ENCODE data around the gene FAM193A. TPM values are rescaled to one million over a fixed set of nuclear protein-coding genes. Genes with fewer than 3 reads are reported as not detected.

FAM193A gene
- polyA plus RNA-seq, 1 donor (not counting 4 experiments of a cell fraction or from before 2014, with no cell fraction given): 3.6 TPM

DNA sequence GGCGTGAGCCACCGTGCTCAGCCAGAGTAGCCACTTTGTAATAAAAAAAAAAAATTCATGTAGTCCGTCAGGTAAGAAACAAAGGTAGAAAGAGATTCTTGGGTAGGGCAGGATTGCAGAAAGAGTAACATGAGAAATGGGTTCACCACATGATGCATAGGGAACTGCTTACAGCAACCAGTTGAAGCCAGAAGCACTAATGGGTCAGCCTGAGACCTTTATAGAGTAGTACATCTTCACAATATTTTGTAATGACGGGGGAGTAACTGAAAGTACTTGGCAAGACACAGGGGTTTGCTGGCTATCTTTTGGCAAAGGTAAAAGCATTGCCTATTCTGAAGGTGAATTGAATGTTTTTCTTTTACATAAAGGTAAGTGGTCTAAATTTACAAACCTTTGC, 29.1 kb downstream of the FAM193A start:
- no peak for TF ChIP-seq EZH2 (IDR thresholded peaks at IDR 0.05; ENCODE audit: low read length)
- TF ChIP-seq, protein P1, sequence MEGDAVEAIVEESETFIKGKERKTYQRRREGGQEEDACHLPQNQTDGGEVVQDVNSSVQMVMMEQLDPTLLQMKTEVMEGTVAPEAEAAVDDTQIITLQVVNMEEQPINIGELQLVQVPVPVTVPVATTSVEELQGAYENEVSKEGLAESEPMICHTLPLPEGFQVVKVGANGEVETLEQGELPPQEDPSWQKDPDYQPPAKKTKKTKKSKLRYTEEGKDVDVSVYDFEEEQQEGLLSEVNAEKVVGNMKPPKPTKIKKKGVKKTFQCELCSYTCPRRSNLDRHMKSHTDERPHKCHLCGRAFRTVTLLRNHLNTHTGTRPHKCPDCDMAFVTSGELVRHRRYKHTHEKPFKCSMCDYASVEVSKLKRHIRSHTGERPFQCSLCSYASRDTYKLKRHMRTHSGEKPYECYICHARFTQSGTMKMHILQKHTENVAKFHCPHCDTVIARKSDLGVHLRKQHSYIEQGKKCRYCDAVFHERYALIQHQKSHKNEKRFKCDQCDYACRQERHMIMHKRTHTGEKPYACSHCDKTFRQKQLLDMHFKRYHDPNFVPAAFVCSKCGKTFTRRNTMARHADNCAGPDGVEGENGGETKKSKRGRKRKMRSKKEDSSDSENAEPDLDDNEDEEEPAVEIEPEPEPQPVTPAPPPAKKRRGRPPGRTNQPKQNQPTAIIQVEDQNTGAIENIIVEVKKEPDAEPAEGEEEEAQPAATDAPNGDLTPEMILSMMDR (optimal IDR thresholded peaks at IDR 0.05 in 1 of 3, IDR thresholded peaks at IDR 0.05 in 1 of 3, conservative IDR thresholded peaks at IDR 0.05 in 1 of 3; ENCODE audit: extremely low read depth in 1 of 3, insufficient read depth in 2 of 3, low read length in 3 of 3): no peak
- Histone ChIP-seq H3K4me2 (ENCODE audit: control insufficient read depth, extremely low read depth, insufficient read depth, low read depth, low read length) (no peak overlapping the region), H3K27ac (ENCODE audit: control insufficient read depth, insufficient read depth, low read length) (no peak overlapping the region), H3K4me1 (ENCODE audit: control insufficient read depth, extremely low read depth, insufficient read depth, low read length) (no peaks in the 10 kb centered on the region), H2AFZ (ENCODE audit: control insufficient read depth, low read length) (no peak overlapping the region), H3K4me3 (ENCODE audit: control insufficient read depth in 2 of 3, extremely low read depth in 1 of 3, insufficient read depth in 2 of 3, low read depth in 1 of 3, low read length in 3 of 3) (no peak overlapping the region), H3K9me1 (ENCODE audit: control insufficient read depth, extremely low read depth, insufficient read depth, low read length) (no peaks in the 10 kb centered on the region), H3K9ac (ENCODE audit: control insufficient read depth, extremely low read depth, insufficient read depth, low read length) (no peak overlapping the region), H3K79me2 (ENCODE audit: control insufficient read depth, insufficient read depth, low read length) (peaks cover 79% of the 10 kb centered on the region), H3K27me3 (ENCODE audit: control insufficient read depth, extremely low read depth, insufficient read depth, low read length) (no peaks in the 10 kb centered on the region), H3K36me3 (ENCODE audit: control insufficient read depth in 2 of 2, extremely low read depth in 1 of 2, insufficient read depth in 2 of 2, low read length in 2 of 2) (peaks cover 2 to 11% of the 10 kb centered on the region in 2 experiments), H4K20me1 (ENCODE audit: control insufficient read depth, extremely low read depth, insufficient read depth, low read length) (peaks cover 2% of the 10 kb centered on the region), H3K9me3 (ENCODE audit: control insufficient read depth, low read depth, low read length) (no peaks in the 10 kb centered on the region)
- FAIRE-seq: no peak
- no peak for DNase-seq (ENCODE audit: low read depth, low spot score)
- dilution Hi-C loops (cut with MboI; ENCODE audit: extremely low pct_ligation_motif_present, low sequenced_read_pairs): no loop called here

DNA sequence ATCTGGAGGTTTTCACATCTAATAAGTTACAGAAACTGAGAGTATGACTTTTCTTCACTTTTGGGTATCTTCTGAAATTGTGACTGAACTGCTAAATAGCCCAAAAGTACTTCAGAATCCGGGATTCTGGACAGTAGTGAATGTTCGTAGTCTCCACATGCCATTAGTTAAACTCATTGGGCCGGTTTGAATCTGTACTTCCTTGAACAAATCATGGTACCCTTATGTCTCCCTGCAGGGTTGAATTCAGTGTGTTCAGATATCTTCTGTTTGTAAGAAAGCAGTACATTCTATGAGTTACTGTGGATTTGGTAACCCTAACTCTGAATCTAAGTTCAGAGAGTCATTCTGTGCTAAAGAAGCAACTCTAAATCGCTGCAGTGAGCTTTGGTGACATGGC, 33.6 kb downstream of the FAM193A start:
- TF ChIP-seq, protein P1 (optimal IDR thresholded peaks at IDR 0.05 in 1 of 3, IDR thresholded peaks at IDR 0.05 in 1 of 3, conservative IDR thresholded peaks at IDR 0.05 in 1 of 3; ENCODE audit: extremely low read depth in 1 of 3, insufficient read depth in 2 of 3, low read length in 3 of 3): no peak
- no peak for TF ChIP-seq EZH2 (IDR thresholded peaks at IDR 0.05; ENCODE audit: low read length)
- Histone ChIP-seq H3K9me3 (ENCODE audit: control insufficient read depth, low read depth, low read length) (no peaks in the 10 kb centered on the region), H4K20me1 (ENCODE audit: control insufficient read depth, extremely low read depth, insufficient read depth, low read length) (peaks cover 4% of the 10 kb centered on the region), H3K27ac (ENCODE audit: control insufficient read depth, insufficient read depth, low read length) (no peak overlapping the region), H3K9ac (ENCODE audit: control insufficient read depth, extremely low read depth, insufficient read depth, low read length) (no peak overlapping the region), H3K4me2 (ENCODE audit: control insufficient read depth, extremely low read depth, insufficient read depth, low read depth, low read length) (no peak overlapping the region), H3K4me3 (ENCODE audit: control insufficient read depth in 2 of 3, extremely low read depth in 1 of 3, insufficient read depth in 2 of 3, low read depth in 1 of 3, low read length in 3 of 3) (no peak overlapping the region), H2AFZ (ENCODE audit: control insufficient read depth, low read length) (no peak overlapping the region), H3K4me1 (ENCODE audit: control insufficient read depth, extremely low read depth, insufficient read depth, low read length) (no peaks in the 10 kb centered on the region), H3K9me1 (ENCODE audit: control insufficient read depth, extremely low read depth, insufficient read depth, low read length) (no peaks in the 10 kb centered on the region), H3K36me3 (ENCODE audit: control insufficient read depth in 2 of 2, extremely low read depth in 1 of 2, insufficient read depth in 2 of 2, low read length in 2 of 2) (peaks cover 2 to 8% of the 10 kb centered on the region in 2 experiments), H3K79me2 (ENCODE audit: control insufficient read depth, insufficient read depth, low read length) (peaks cover 81% of the 10 kb centered on the region), H3K27me3 (ENCODE audit: control insufficient read depth, extremely low read depth, insufficient read depth, low read length) (no peaks in the 10 kb centered on the region)
- dilution Hi-C loops (cut with MboI; ENCODE audit: extremely low pct_ligation_motif_present, low sequenced_read_pairs): no loop called here
- DNase-seq (ENCODE audit: low read depth, low spot score) (no peak), FAIRE-seq (no peak)
